Epithelial cell of esophagus (primary cell): ENCODE data around the gene MED27.

Experiments
- DNase-seq: peaks from one replicate; pipeline ENCODE4 v3.0.0; 2010; ENCODE audit warnings: low read depth
- H3K4me3 ChIP-seq: 2 replicates; pipeline ENCODE4 v1.5.1; 2011; ENCODE audit warnings: mild to moderate bottlenecking, low read length, control low read depth
- CTCF ChIP-seq: IDR thresholded peaks from 2 replicates; pipeline ENCODE4 v1.5.1; 2011; ENCODE audit warnings: low read depth, mild to moderate bottlenecking, low read length, control low read depth, inconsistent platforms; ENCODE audit not compliant: insufficient read depth; ENCODE audit errors: missing control alignments

Gene MED27

GRCh38 chr9:131946180-131946579 lies 133.5 kb downstream of the MED27 start:
- no peak for TF ChIP-seq CTCF
- no peak overlapping the region for H3K4me3 ChIP-seq
- DNase-seq, result no peak

- TF ChIP-seq CTCF, result no peak
- no peak overlapping the region for H3K4me3 ChIP-seq
- DNase-seq, result peak; percentile 85
These were observed 136.3 kb downstream of the MED27 start for GRCh38 chr9:131943351-131943841.

GRCh38 chr9:131942146-131942720 lies 137.4 kb downstream of the MED27 start:
- DNase-seq, result no peak
- no peak for TF ChIP-seq CTCF
- no peak overlapping the region for H3K4me3 ChIP-seq

- H3K4me3 ChIP-seq, result no peak overlapping the region
- DNase-seq, result no peak
- no peak for TF ChIP-seq CTCF
These were observed 142.2 kb downstream of the MED27 start for GRCh38 chr9:131937451-131937850.

GRCh38 chr9:131936929-131937328 lies 142.7 kb downstream of the MED27 start:
- TF ChIP-seq CTCF, result no peak
- no peak overlapping the region for H3K4me3 ChIP-seq
- no peak for DNase-seq

- DNase-seq, result no peak
- no peak for TF ChIP-seq CTCF
- H3K4me3 ChIP-seq, result no peak overlapping the region
These were observed 145.0 kb downstream of the MED27 start for GRCh38 chr9:131934673-131935072.

GRCh38 chr9:131927091-131927490 lies 152.6 kb downstream of the MED27 start:
- no peak for TF ChIP-seq CTCF
- H3K4me3 ChIP-seq, result no peak overlapping the region
- DNase-seq, result no peak
